OCI-M1 (cell line): ENCODE measurements around the gene VSIG8.

ENCODE experiments used
- DNase-seq: peaks from one replicate; lab custom pipeline; 2025; lab: John Stamatoyannopoulos, UW

VSIG8 gene

DNA sequence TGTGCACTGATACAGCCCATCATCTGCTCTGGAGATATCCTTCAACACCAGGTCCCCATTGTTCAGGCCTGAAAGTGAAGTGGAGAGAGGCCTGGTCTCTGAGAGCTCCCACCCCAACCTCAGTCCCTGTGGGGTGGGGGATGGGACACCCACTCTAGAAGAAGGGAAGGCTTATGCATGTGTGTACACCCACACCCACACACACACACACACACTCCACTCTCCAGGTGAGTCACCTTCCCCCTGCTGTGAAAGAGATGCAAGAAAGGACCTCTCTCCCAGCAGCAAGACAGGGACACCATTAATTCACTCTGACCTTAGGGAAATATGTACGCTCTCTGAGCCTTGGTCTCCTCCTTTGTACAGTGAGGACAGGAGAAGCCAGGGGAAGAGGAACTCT lies 5.9 kb downstream of the VSIG8 start:
- DNase-seq: no peak

DNA sequence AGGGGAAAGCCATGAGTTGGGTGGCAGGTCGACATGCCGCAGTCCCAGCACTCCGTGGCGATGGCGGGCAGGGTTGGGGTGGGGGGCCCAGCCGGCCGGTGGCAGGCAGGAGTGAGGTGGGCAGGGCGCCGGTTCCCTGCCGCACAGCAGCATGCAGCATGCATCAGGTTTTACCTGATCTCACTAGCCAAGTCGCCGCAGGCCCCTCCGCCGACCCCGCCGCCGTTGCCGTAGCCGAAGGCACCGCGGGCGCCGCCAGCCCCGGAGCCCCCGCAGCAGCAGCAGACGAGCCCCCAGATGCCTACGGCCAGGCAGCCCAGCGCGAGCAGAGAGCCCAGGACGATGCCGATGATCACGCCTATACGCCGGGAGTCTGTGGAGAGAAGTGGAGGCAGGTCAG lies 6.7 kb downstream of the VSIG8 start:
- no peak for DNase-seq

DNA sequence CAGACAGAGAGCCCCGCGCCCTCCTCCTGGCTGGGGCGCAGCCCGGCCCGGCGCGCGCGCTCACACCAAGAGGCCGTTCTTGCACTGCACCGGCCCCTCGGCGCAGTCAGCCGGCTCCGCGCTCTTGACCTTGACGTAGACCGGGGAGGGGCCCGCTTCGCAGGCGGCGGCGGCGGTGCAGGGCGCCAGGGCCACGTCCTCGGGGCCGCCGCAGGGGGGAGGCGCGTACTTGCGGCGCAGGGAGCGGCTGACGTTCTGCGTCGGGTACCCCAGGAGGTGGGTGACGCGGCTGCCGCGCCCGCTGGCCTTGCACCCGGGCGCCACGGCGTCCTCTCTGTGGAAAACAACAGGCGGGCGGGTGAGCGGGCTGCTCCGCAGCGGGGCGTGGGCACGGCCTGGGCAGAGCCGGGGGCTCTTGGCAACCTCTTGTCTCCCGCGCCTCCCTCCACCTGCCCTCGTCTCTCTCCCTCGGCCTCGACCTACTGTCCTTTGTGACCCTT lies 7.7 kb downstream of the VSIG8 start:
- peak; percentile 50 for DNase-seq

- no peak for DNase-seq
These were observed 8.3 kb downstream of the VSIG8 start for GRCh38 chr1:159854116-159854692.

DNA sequence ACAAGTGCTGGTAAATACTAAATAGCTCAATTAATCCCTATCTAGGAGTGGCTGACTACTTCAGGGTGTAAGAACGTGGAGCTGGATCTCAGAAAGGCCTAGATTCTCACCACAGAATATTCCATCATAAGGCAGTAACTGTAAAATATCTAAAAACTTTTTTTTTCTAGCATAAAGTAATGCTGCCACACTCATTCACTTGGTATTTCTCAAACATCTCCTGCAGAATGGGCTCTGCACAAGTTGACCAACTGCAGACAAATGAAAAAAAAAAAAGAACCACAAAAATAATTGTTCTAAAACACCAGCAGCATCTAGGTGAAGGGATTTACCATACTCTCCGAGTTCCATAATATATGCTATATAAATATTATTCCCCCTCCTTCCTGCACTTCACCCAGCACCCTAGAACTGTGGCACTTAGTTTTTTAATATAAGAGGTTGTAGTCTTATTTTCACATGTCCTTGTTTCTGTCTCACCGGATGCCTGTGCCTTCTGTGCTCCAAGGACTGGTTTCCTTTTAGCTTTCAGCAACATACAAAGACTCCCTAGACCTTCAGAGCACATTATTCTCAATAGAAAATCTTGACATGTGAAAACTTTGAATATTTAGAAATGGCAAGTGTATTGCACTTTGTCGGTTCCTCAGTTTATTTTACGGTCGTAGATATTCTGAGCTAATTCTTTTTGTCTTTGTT lies 8.9 kb downstream of the VSIG8 start:
- no peak for DNase-seq

- DNase-seq: peak; percentile 30
These were observed 11.1 kb downstream of the VSIG8 start for GRCh38 chr1:159851407-159851806.

DNA sequence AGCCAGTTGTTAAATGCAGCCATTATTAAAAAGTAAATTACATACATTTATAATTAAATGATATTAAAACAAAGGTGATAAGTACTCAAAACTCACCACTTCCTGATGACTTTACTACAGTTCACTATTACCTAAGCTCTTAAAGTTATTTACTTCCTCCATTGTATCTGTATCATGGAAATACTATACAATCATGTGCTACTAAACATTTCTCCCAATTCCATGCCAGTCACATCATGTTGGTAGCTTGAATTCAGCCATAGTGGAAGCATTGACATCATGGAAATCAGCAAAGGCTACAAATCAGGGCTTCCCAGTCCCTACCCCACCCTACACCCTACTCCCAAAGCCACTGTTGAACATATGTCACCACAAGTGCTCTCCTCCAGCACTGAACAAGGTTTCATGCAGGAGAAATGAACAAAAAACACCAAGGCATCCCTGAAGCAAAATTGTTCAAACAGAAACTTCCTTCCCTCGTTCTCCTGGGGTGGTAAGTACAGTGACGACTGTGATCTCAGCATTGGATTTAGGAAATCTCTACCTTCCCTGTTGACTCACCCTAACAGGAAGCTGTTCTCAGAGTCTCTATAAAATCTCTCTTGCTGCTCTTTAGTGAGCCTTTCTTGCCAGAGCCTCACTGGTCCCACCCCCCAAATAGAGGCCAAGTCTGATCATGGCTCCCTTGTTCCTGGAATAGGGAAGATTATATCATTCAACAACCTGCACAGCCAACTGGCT lies 12.7 kb downstream of the VSIG8 start:
- DNase-seq: no peak

DNA sequence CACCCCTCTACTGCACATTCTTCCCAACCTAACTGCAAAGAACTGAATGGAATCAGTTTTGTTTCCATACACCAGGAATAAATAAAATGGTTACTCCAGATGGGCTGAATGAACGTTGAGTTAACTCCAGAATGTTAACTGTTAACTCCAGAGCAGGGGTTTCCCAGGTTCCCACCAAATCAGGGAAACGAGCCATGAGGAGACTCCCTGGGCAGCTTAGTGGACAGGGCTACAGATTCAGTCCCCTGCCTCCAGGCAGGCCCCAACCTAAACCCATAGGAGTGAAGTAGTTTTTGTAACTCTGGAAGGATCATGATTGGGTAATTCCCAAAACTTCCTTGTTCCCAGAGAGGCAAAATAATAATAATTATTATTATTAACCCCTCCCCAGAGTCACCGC lies 14.1 kb downstream of the VSIG8 start:
- no peak for DNase-seq

DNA sequence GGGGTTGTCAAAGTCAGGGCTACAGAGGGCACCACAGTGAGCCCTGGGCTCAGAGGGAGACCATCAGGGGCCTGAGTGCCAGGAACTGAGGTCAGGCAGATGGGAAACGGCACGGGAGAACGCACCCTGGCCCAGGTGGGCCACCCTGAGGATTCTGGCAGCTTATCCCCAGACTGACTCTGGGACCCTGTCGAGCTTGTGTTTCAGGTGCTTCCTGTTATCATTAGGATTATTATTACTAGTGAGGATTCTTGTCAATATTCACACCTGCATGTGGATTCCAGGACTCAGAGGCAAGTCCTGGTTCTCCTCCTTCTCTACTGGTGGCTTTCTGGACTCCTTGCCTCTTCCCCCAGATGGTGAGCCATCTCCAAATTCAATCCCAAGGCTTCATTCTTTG lies 15.2 kb downstream of the VSIG8 start:
- no peak for DNase-seq

GRCh38 chr1:159845751-159846629 lies 16.5 kb downstream of the VSIG8 start:
- no peak for DNase-seq

DNA sequence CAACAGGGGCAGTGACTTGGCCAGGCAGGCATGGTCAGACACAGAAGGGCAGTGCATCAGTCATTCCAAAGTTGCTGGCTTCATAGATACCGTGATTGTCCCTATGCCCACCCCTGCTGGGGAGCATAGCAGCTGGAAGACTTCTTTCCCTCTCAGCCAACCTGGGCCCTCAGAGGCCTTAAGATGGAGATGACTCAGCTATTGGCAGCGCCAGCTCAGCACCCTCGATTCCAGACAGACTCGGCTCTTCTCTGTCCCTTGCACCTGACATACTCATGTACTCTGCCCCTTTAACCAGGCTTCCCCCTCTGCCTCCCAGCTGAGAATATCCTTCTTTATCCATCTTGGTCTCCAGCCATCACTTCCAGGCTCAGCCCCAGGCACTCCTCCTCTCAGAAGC lies 19.0 kb downstream of the VSIG8 start:
- no peak for DNase-seq

- DNase-seq: no peak
These were observed 20.7 kb downstream of the VSIG8 start for GRCh38 chr1:159841749-159842148.

GRCh38 chr1:159839116-159839849 lies 23.2 kb downstream of the VSIG8 start:
- DNase-seq: no peak

GRCh38 chr1:159838715-159839114 lies 23.7 kb downstream of the VSIG8 start:
- DNase-seq: peak; percentile 69

GRCh38 chr1:159835862-159836525 lies 26.5 kb downstream of the VSIG8 start:
- DNase-seq: peak; percentile 33

GRCh38 chr1:159835356-159835755 lies 27.1 kb downstream of the VSIG8 start:
- DNase-seq: no peak

DNA sequence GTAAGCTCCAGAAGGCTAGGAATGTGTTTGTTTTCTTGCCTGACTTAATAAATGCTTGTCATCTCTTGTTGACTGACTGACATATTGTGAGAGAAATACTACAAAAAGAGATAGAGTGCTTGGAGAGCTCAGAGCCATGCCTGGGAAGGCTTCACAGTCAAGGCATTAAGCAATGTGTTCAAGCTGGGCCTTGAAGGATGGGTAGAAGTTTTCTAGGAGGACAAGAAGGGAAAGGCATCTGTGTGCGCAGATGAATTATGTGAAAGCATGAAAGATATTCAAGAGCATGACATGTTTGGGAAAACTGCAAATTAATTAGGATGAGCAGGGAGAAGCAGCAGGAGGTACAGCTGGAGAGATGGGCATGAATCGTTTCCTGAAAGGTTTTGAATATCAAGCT lies 30.1 kb downstream of the VSIG8 start:
- no peak for DNase-seq

- no peak for DNase-seq
These were observed 30.9 kb downstream of the VSIG8 start for GRCh38 chr1:159831412-159832141.

- DNase-seq: no peak
These were observed 31.7 kb downstream of the VSIG8 start for GRCh38 chr1:159830722-159831121.

DNA sequence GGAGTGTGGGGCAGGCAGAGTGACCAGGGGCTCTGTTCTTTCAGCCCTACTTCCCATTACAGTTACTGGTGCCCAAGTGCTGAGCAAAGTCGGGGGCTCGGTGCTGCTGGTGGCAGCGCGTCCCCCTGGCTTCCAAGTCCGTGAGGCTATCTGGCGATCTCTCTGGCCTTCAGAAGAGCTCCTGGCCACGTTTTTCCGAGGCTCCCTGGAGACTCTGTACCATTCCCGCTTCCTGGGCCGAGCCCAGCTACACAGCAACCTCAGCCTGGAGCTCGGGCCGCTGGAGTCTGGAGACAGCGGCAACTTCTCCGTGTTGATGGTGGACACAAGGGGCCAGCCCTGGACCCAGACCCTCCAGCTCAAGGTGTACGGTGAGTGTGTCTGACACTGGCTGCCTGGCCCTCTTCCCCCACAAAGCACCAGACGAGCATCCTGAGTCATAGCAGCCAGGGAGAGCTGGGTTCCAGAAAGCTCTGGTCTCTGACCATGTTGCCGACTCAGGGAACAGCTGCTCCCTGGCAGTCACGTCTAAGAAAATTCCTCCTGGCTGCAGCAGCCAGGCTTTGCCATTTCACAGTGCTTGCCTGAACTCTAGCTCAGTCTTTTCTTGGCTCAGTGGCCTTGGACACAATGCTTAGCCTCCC lies 32.5 kb downstream of the VSIG8 start:
- no peak for DNase-seq
